ENCODE results near the gene ATP7B.
"Not testable (repeated sequence)": the region's sequence is repeated elsewhere in the genome, so short reads cannot be mapped to it uniquely, and the experiment has no call there.

The ATP7B gene

DNA sequence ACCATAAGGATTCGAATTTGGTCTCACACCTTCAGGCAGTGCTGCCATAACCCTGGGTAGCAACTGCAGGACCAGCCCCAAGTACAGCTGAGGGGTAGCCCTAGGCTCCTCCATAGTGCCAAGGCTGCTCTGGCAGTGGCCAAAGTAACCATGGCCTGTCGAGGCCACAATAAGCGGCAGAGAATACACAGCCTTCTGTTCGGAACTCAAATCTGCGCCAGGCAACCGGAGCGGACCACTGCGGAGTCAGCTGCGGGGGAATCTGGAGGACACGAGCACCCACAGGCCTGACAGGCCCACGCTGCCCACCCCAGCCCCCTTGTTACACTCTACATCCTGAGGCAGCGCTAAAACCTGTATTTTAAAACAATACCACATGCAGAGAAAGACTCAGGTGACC, 100.7 kb downstream of the ATP7B start:
- DNase-seq (ENCODE audit: low read depth), result no peak
- H3K4me3 ChIP-seq (replicated peaks; ENCODE audit: low read depth, low read length), result no peak overlapping the region
- TF ChIP-seq, protein P1, sequence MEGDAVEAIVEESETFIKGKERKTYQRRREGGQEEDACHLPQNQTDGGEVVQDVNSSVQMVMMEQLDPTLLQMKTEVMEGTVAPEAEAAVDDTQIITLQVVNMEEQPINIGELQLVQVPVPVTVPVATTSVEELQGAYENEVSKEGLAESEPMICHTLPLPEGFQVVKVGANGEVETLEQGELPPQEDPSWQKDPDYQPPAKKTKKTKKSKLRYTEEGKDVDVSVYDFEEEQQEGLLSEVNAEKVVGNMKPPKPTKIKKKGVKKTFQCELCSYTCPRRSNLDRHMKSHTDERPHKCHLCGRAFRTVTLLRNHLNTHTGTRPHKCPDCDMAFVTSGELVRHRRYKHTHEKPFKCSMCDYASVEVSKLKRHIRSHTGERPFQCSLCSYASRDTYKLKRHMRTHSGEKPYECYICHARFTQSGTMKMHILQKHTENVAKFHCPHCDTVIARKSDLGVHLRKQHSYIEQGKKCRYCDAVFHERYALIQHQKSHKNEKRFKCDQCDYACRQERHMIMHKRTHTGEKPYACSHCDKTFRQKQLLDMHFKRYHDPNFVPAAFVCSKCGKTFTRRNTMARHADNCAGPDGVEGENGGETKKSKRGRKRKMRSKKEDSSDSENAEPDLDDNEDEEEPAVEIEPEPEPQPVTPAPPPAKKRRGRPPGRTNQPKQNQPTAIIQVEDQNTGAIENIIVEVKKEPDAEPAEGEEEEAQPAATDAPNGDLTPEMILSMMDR (IDR thresholded peaks at IDR 0.05; ENCODE audit: low read length, missing control alignments), result no peak

DNA sequence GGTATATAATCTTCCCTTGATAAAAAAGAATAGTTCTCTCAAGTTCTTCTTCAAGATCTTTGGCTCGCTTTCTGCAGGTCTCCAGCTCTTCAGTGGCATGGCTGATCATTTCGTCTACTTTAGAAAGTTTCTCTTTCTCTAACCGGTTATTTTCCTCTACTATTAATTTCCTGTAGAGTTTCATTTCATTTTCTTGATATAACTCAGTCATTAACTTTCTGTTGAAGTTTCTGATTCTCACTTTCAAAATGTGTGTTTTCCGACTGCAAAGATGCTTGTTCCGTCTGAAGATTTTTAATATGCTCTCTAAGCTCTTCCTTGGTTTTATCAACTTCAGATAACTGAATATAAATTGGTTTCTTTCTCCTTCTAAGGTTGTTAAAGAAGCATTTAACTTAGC, 102.0 kb downstream of the ATP7B start:
- not testable (repeated sequence) for DNase-seq (ENCODE audit: low read depth); H3K4me3 ChIP-seq (replicated peaks; ENCODE audit: low read depth, low read length)

DNA sequence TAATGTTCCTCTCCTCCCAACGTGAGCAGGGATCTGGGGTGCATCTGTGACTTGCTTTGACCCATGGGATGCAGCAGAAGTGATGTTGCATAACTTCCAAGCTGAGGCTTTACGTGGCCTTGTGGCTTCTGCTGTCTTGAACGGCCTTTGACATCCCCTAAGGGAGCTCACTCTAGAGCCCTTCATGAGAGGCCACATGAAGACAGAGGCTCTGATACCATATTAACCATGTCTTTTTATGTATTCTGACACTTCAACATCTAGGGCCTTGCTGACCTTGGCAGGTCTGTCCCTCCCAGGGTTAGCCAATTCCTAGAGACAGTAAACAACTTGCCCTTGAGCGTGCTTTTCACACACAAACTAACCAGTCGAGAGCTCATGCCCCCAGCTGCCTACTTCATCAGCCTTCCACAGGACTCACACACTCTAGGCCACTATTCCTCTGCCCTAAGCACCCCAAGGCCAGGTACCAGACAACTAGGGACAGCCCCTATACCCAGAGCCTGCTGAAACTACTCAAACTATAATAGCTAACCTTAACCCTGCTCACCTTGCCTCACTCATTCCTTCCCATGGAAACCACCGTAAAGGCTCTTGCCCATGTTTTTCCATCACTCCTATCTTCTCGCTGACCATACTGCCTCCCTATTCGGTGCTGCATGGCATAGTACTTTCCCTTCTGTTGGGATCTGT, 104.1 kb downstream of the ATP7B start:
- no peak overlapping the region for H3K4me3 ChIP-seq (replicated peaks; ENCODE audit: low read depth, low read length)
- TF ChIP-seq, protein P1 (IDR thresholded peaks at IDR 0.05; ENCODE audit: low read length, missing control alignments), result no peak
- DNase-seq (ENCODE audit: low read depth), result no peak

DNA sequence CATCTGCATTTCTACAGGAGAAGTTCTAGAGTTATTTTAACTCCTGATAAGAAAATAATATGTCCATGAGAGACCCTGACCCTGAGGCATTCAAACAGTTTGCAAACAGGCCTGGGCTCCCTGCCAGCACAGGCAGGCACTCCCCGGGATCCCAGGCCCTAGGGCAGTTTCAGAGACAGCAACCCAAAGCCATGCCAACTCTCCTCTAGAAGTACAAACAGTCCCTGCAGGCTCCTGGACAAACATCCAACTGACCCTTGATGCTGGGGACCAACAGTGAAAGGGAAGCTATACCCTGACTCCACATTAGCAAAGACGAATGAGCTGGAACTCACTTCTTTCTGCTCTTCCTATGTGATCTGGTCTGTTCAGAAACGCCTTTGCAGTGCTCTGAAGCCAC, 104.7 kb downstream of the ATP7B start:
- TF ChIP-seq, protein P1 (IDR thresholded peaks at IDR 0.05; ENCODE audit: low read length, missing control alignments), result no peak
- DNase-seq (ENCODE audit: low read depth), result no peak

DNA sequence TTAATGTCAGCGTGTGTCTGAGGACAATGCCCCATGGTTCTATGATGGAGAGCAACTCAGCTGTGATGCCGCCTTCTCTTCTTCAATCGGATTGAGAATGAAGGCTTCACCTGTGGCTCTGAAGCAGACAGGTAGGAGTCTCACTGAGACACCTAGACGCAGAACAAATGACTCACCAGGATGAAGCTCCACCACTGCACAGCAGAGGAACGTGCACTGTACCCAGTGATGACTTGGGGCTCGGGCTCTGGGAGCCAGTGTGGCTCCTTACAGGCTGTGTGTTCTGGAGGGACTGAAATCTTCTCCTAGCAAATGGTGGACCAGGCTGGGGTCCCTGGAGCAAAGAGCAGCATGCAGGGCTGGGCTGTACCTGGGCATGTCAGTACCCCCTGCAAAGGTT, 105.5 kb downstream of the ATP7B start:
- H3K4me3 ChIP-seq (replicated peaks; ENCODE audit: low read depth, low read length), result no peak overlapping the region
- TF ChIP-seq, protein P1 (IDR thresholded peaks at IDR 0.05; ENCODE audit: low read length, missing control alignments), result no peak
- DNase-seq (ENCODE audit: low read depth), result no peak

More for the DNA sequence above, 104.7 kb downstream of the ATP7B start:
- H3K4me3 ChIP-seq (replicated peaks; ENCODE audit: low read depth, low read length), result no peak overlapping the region

DNA sequence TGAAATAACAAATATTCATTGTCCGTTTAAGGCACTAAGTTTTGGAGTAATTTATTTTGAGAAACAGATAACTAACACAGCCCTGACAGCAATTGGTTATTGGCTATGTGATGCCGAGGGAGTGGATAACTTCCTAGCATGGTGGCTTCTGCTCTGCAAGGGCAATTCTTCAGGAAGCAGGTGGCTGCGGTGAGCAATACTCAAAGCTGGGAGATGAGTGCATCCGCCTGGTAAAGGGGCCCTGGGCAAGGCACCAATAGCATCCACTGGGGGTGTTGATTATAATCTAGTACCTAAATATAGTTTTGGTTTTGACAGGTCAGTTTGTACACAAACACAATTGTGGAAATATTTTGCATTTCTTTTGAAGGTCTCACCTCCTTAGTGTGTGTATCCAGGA, 108.5 kb downstream of the ATP7B start:
- TF ChIP-seq, protein P1 (IDR thresholded peaks at IDR 0.05; ENCODE audit: low read length, missing control alignments), result no peak
- no peak overlapping the region for H3K4me3 ChIP-seq (replicated peaks; ENCODE audit: low read depth, low read length)
- no peak for DNase-seq (ENCODE audit: low read depth)

DNA sequence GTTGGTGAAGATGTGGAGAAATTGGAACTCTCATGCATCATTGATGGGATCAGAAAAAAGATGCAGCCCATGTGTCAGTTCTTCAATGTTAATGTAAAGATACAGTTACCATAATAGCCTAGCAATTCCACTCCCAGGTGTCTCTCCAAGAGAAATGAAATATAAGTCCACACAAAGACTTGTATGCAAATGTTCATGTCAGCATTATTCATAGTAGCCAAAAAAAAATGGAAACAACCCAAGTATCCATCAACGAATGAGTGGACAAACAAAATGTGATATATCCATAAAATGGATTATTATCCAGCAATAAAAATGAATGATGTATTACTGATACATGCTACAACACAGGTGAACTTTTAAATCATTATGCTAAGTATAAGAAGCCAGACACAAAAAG, 110.8 kb downstream of the ATP7B start:
- TF ChIP-seq, protein P1 (IDR thresholded peaks at IDR 0.05; ENCODE audit: low read length, missing control alignments), result no peak
- DNase-seq (ENCODE audit: low read depth), result no peak
- H3K4me3 ChIP-seq (replicated peaks; ENCODE audit: low read depth, low read length), result no peak overlapping the region
